GM18870 (cell line): ENCODE data around the gene MFSD6.
"Not testable (repeated sequence)": the region's sequence is repeated elsewhere in the genome, so short reads cannot be mapped to it uniquely, and the experiment has no call there.

Source experiments
- ATAC-seq: cut with Tn5 transposase; IDR thresholded peaks from one replicate; pipeline ENCODE4 v1.9.1; 2021; ENCODE audit warnings: moderate library complexity; ENCODE audit not compliant: unreplicated experiment

MFSD6 gene

DNA sequence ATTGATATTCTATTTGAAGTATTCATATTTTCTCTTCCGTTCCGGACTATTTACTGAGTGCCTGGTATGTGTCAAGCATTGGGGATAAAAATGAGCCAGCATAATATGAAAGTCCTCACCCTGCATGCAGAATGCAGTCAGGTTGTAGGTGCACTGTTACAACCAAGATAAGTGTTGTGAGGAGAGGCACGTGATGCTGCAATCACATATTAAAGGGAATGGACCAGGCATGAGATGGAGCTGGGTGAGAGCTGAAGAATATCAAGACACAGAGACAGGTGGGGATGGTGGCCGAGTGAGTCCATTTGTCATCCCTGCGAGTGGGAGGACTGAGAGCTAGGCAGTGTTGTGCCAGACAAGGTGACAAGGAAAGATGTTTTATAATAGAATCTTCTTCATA, 52.3 kb downstream of the MFSD6 start:
- ATAC-seq, result no peak

DNA sequence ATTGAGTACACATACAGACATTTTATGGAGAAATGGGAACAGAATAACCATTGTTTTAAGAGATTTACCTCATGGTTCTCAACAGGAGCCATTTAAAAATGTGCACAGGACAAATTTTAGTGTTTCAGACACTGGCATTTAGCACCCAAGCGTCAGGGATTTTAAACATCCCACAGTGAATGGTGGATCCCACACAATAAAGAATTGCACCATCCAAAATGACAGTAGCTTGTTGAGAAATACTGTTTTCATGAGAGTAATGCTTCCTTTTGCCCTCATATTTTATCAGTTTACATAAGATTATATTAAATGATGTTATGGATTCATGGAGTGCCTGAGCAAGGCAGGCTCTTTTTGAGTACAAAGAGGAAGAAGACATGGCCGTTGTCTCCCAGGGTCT, 54.0 kb downstream of the MFSD6 start:
- no peak for ATAC-seq

DNA sequence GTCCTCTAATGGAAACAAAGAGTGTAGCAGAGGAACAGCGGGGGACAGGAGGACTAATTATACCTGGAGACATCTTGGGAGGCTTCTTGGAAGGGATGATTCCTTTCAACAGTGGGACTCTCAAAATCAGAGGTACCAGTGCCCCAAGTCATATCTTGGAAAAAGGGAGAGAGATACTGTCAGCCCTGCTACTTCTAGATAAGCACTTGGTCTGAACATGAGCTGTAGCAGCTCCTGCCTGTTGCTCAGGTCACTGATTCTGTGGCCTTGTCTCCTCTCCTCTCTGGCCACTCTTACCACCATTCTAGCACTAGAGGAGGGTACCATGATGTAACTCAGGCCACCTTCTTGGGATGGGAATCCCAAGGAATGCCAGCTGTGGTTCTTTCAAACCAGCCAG, 54.5 kb downstream of the MFSD6 start:
- no peak for ATAC-seq

DNA sequence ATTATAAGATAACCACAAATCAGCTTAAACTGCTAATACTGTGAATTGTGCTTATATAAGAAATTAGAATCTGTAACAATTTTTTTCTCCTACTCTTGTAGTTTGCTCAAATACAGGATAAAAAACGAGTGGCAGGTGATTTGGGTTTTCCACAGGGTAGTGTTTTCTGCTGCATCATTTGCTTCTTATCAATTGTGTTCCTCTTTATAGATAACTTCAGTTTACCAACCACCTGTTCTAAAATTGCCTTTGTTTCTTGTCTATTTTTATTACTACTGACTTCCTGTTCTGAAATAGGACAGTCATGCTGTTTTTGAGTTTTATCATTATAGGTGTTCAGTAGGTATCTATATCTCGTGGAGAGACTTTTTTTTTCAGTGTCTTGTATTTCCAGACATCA, 56.9 kb downstream of the MFSD6 start:
- peak; percentile 60 for ATAC-seq

DNA sequence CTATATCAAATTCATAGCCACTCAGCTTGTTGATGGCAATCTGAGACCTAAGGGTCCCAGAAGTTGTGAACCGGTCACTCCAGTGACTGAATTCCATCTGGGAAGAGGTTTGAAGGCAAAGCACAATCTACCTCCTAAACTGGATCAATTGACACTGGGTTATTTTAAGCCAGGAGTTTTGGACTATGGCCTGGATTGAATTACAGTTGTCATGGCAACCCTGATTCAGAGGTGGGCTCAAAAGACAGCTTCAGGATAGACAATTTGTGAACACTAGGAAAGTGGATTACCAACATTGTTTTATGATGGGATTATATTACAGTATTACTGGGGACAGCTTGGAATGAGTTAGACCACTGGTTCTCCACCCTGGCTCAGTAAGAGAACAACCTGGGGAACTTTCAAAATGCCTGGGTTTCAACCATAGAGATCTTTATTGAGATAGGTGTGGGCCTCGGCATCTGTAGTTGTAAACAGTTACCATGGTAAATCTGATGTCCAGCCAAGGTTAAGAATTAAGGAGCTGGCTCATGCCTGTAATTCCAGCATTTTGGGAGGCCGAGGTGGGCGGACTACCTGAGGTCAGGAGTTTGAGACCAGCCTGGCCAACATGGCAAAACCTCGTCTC, 58.8 kb downstream of the MFSD6 start:
- ATAC-seq, result no peak

DNA sequence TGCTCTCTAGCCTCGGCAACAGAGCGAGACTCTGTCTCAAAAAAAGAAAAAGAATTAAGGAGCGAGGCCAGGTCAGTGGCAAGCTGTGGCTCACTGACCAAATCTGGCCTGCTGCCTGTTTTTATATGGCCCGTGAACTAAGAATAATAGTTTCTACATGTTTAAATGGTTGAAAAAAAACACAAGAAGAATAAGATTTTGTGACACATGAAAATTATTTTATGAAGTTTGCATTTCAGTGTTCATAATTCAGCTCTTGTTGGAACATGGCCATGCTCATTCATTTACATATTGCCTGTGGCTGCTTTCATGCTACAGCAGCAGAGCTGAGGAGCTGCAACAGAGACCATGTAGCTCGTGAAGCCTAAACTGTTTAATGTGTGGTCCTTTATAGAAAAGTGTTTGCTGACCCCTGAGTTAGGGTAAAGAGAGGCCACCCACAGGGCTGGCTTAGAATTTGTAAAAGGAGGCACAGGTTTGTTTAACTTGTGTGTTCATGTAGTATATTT, 59.5 kb downstream of the MFSD6 start:
- no peak for ATAC-seq

DNA sequence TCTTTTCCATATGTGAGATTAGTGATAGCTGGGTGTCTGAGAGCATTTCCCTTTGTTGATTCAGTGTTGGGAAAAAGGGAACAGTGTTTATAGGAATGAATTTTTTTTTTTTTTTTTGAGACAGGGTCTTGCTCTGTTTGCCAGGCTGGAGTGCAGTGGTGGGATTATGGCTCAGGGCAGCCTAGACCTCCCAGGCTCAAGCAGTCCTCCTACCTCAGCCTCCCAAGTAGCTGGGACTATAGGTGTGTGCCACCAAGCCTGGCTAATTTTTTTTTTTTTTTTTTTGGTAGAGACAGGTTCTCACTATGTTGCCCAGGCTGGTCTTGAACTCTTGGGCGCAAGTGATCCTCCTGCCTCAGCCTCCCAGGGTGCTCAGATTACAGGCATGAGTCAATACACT, 60.2 kb downstream of the MFSD6 start:
- not testable (repeated sequence) for ATAC-seq

DNA sequence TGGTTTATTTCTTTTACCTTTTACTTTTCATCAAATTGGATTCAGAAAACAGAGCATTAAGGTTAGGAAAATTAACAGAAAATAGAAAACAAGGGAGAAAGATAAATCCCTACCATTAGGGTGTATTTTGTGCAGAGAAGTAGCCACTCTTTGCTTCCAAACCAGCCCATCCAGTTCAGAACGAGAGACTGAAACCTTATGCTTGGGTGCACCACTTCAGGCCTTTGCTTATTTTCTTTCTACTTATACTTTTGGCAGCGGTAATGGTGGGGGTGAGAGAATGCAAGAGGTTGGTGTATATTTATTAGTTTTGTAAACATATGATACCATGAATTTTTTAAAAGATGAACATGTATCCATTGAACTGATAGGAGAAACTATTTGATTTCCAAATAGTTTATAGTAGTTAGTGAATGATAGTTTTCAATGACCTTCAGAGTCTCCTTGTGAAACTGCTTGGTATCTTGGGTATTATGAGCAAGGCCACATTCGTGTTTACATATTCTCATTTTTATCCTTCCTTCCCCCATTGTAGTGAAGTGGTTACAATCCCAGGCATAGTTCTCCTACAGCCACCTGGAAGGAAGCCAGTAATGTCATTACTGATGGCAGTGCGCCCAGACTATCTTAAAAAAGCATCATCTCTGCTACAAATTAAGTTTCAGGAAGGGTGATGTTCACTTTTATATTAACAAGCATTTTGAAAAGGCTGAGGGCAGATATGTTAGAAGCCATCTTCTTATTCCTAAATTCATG, 60.8 kb downstream of the MFSD6 start:
- peak; percentile 54 for ATAC-seq

DNA sequence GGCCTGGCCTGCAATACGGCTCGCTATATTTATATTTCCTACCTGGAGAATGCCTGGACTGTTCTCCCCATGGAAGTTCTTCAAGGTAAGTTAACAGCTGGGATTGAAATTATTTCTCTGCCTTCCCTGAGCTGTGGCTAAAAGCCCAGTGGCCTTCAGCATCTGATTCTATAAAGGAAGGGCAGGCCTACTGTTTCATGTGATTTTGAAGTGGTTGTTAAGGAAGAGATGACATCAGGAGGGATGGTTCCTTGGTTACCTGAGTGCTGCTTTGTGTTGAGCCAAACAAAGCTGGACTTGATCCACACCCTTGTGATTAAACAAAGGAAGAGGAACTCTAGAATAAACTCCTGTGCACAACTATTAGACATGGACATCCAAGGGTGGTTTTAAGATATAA, 61.6 kb downstream of the MFSD6 start:
- no peak for ATAC-seq

DNA sequence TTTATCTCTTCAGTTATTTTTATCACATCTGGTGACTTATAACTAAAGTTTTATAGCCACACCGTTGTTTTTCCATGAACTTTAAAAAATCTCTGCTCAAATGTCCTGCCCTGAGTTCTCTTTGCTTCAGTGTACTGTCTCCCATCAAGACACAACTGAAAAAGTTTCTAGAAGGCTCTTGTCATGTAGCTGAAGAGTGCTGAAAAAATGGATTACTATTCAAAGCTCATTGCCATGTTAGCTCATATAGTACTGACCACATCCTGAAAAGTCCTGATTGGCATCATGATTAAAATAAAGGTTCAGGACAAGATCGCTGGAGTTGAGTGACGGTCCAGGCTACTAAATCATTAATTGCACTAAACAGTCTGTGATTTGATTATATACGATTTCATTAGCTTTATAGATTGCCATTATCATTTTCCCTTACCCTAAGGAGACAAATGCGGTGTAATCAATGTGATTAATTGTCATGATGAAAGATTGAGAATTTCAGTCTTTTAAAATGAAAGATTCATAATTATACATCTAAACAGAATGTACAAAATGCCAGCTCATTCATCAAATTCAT, 62.2 kb downstream of the MFSD6 start:
- no peak for ATAC-seq

DNA sequence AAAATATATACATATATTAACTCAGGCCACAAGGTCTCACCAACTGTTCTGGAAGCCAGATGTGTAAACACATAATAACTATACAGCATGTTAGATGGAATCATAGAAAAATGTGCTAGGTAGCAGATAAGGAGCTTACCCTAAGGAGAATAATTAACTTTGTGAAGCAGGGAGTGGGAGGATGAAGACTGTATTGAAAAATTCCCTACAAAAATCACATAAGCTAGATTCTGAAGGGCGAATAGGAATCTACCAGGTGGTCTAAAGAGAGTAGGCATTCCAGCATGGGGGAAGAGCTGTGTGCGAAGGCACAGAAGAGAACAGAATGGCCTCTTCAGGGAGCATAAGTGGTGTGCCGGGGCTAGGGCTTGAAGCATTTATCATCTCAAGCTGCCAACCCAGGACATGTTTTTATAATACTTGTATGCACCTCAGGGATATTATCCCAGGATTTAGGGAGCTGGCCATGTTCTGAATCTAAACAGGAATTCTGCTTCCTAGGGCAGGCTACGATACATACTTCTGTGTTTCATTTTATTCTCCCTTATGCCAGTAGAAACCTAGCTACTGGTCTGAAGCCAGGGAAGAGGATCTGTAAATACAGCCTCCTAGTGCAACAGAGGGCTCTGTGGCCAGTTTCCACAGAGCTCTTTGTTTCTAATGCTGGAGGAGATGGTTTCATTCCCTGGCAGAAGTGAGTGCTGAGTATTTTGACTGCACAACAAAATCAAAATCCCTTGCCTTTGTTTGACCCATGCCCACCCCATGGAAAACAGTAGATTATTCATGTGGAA, 69.7 kb downstream of the MFSD6 start:
- ATAC-seq, result no peak

DNA sequence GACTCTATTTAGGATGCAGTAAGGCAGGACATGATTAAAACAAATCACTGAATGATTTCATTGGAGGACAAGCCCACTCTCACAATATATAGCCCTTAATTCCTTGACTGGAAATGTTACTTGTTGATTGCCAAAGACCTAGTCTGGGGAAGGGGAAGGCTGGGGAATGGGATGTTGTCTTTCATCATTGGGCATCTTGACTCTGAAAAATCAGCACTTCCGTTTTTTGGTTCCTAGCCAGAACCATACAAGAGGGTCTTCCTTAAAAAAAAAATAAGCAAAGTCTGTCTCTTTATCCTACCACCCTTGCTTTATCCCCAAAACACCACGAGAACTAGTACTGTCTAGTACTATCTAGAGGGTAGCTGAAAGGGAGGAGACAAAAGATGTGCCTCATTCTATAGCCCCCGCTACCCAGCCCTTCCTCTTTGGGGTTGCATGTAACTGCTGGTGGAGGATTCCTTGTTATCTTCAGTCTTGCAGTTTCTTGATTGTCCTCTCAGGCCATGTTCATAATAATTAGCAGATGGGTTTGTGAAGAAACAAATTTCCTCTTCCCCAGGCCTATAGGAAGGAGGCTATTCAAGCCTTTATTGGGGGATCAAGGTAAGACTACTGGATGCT, 70.5 kb downstream of the MFSD6 start:
- no peak for ATAC-seq

DNA sequence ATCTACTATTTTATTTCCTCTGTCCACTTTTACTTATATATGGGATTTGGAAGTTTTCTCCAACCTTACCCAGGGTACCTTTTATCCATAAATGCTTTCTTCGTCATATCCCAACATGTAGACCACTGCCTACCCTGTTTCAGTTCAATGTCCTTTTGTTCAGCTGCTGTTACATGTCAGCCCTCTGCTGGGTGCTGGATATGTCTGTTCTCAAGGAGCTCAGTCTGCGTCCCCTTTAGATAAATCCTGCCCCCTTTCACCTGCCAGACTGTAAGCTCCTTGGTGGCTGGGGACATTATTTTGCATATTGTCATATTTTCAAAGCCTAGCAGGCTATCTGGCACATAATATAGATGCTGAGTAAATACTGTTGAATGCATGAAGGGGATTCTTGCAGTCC, 73.2 kb downstream of the MFSD6 start:
- no peak for ATAC-seq

DNA sequence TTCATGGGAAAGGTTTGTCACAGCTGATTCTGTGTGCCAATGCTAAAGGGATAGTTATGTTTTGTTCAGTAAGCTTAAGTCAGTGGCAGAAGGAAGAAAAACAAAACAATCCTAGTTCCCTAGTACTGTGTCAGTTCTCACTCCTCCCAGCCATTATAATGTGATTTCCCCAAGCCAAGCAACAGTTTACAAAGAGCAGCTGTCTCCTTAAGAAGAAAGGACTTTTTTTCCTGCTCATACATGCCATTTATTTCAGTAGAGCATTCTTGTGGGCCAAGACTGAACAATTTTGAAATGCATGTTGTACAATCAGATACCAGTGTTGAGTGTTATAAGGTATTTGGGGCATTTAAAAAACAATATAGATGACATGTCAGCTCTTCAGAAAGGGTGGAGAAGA, 74.3 kb downstream of the MFSD6 start:
- no peak for ATAC-seq

DNA sequence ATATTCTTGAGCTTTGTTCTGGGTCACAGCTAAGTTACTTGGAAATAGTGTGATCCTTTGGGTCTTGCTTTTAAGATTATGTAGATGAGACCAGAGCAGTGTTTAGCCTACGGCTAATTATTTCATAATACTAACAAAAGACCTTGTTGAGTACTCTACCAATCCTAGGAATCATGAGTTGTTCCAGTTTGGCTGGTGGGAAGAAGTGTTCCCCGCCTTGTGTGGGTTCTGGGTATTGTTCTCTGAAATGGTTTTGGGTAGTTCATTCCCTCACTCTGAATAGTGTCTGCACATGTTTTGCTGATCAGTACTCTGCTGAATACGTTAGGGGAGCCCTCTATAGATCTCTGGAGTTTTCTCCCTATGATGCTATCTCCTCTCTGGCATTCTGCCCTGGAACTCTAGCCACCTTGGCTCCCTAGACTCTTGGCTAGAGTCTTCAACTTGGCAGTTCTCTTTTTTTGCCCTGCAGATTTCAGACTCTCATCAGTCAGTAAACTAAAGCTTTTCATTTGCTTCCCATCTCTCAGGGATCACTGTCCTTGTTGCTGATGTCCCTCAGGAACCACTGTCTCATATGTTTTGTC, 78.0 kb downstream of the MFSD6 start:
- no peak for ATAC-seq

DNA sequence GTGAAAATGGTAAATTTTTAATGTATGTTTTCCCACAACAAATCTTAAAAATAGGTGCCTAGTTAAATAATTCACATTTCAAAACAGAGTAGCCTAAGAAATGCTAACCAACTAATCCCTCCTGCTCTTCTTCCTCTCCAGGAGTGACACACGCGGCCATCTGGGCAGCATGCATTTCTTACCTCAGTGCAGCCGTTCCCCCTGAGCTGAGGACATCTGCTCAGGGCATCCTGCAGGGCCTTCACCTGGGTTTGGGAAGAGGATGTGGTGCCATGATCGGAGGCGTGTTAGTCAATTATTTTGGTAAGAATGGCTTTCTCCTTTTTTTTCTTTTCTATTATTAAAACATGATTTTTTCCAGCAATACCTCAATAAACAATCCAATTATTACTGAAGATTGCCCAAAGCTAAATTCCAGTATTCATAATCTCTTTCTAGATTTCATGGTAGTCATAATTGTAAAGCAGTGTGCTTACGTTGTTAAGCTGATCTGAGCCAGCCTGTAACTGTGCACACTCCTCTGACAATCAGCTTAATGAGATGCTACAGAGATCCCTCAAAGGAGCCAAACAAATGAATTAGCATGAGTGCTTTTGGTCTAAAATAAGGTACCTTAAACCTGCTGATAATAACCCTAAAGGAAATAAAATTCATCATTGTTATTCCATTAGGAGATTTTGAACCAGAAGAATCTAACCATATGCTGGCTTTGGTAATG, 80.5 kb downstream of the MFSD6 start:
- no peak for ATAC-seq

DNA sequence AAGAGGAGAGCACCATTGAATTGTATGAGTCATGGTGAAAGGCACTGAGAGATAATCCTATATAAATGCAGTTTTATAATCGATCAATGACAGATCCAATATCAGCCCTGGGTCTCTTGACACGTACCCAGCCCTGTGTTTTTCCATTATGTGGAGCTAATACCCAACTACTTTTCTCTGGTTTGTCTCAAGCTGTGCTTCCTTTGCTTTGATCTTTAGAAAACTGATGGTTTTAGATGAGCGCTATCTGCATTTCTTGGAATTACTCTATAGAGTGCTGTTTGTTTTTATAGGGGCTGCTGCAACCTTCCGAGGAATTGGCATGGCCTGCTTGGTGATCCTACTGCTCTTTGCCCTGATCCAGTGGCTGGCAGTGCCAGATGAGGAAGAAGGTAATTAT, 81.3 kb downstream of the MFSD6 start:
- ATAC-seq, result no peak

DNA sequence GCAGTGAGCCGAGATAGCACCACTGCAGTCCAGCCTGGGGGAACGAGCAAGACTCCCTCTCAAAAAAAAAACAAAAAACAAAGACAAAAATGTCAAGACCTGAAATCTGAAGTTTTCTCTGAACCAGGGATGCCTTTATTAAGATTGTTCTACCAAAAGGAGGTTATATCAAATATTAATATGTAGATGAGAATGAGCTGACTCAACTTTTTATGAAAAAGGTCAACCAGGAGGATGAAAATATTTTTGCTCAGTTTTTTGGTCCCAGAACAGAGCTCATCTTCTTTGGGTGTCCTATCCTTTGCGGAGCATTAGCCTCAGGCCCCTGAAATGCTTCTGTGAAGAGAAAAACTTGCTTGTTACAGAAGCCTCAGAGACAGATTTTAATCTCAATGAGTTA, 82.3 kb downstream of the MFSD6 start:
- no peak for ATAC-seq

DNA sequence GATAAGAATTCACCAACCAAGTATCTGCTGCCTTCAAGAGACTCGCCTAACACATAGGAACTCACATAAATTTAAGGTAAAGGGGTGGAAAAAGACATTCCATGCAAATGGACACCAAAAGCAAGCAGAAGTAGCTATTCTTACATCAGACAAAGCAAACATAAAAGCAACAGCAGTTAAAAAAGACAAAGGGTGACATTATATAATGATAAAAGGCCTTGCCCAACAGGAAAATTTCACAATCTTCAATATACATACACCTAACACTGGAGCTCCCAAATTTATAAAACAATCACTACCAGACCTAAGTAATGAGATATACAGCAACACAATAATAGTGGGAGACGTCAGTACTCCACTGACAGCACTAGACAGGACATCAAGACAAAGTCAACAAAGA, 84.9 kb downstream of the MFSD6 start:
- ATAC-seq, result no peak

DNA sequence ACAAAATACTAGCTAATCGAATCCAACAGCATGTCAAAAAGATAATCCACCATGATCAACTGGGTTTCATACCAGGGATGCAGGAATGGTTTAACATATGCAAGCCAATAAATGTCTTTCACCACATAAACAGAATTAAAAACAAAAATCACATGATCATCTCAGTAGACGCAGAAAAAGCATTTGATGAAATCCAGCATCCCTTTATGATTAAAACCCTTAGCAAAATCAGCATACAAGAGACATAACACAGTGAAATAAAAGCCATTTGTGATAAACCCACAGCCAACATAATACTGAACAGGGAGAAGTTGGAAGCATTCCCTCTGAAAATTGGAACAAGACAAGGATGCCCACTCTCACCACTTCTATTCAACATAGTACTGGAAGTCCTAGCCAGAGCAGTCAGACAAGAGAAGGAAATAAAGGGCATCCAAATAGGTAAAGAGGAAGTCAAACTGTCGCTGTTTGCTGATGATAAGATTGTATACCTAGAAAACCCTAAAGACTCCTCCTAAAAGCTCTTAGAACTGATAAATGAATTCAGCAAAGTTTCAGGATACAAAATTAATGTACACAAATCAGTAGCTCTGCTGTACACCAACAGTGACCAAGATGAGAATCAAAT, 86.6 kb downstream of the MFSD6 start:
- not testable (repeated sequence) for ATAC-seq
